SK-N-SH (cell line): ENCODE results near the gene MMP2. TPM values are rescaled to one million over a fixed set of nuclear protein-coding genes. Genes with fewer than 3 reads are reported as not detected.

Source experiments
- CTCF ChIA-PET: fragments of 300-600, 350-600 bp; formaldehyde crosslinking; extraction: SDS; loops from one replicate; lab custom pipeline; 2021; lab: Yijun Ruan, JAX
- POLR2A ChIA-PET: fragments of 350-600 bp; sonication (Branson Sonifier 250); formaldehyde crosslinking; extraction: SDS; loops from one replicate; lab custom pipeline; 2020; ENCODE audit warnings: antibody characterized with exemption, inconsistent platforms; lab: Yijun Ruan, JAX
- DNase-seq: peaks from one replicate; pipeline ENCODE4 v3.0.0; 2012
- H2AFZ ChIP-seq: fragments of 200-600 bp; sonication (generic); 2 replicates; pipeline ENCODE4 v1.8.1; 2016; ENCODE audit warnings: antibody characterized with exemption, mild to moderate bottlenecking, low read depth
- H3F3A ChIP-seq: fragments of 200-600 bp; sonication (generic); replicated peaks from 2 replicates; pipeline ENCODE3; 2016; ENCODE audit warnings: antibody characterized with exemption, mild to moderate bottlenecking; ENCODE audit not compliant: insufficient read depth
- H3K27ac ChIP-seq, 2 experiments: fragments of 200-500 bp in 1 of 2; fragments of 200-600 bp in 1 of 2; sonication (Bioruptor generic) in 1 of 2; sonication (generic), shearing (Covaris generic) in 1 of 2; 2 replicates each; pipeline versions ENCODE4 v1.5.1 to v1.6.1; 2014 to 2016; ENCODE audit warnings: low read depth in 2 of 2, inconsistent platforms in 1 of 2, low read length in 1 of 2, mild to moderate bottlenecking in 1 of 2, mixed read lengths in 1 of 2
- H3K27me3 ChIP-seq: fragments of 200-600 bp; sonication (generic), shearing (Covaris generic); 2 replicates; pipeline ENCODE4 v1.6.1; 2016; ENCODE audit warnings: mixed run types; ENCODE audit not compliant: insufficient read depth
- H3K36me3 ChIP-seq, 2 experiments: fragments of 200-500 bp in 1 of 2; fragments of 200-600 bp in 1 of 2; sonication (Bioruptor generic) in 1 of 2; sonication (generic) in 1 of 2; replicated peaks in 1 of 2; 2 replicates each; pipeline versions ENCODE3 to v1.5.1; 2014 to 2016; ENCODE audit warnings: low read length in 1 of 2, mild to moderate bottlenecking in 1 of 2; ENCODE audit not compliant: insufficient read depth in 2 of 2, control insufficient read depth in 1 of 2
- H3K4me1 ChIP-seq, 2 experiments: fragments of 200-500 bp in 1 of 2; fragments of 200-600 bp in 1 of 2; sonication (Bioruptor generic) in 1 of 2; sonication (generic), shearing (Covaris generic) in 1 of 2; 2 replicates each; pipeline versions ENCODE4 v1.5.1 to v1.6.1; 2014 to 2016; ENCODE audit warnings: low read depth in 1 of 2, low read length in 1 of 2, mixed run types in 1 of 2; ENCODE audit not compliant: insufficient read depth in 2 of 2, control insufficient read depth in 1 of 2
- H3K4me2 ChIP-seq: fragments of 200-600 bp; sonication (generic), shearing (Covaris generic); 2 replicates; pipeline ENCODE4 v1.6.1; 2017; ENCODE audit warnings: mixed run types
- H3K4me3 ChIP-seq, 2 experiments: fragments of 200-500 bp in 1 of 2; fragments of 200-600 bp in 1 of 2; sonication (Bioruptor generic) in 1 of 2; sonication (generic), shearing (Covaris generic) in 1 of 2; 2 replicates each; pipeline versions ENCODE4 v1.5.1 to v1.8.1; 2014 to 2016; ENCODE audit warnings: low read depth in 2 of 2, inconsistent platforms in 1 of 2, low read length in 1 of 2, mild to moderate bottlenecking in 1 of 2, mixed read lengths in 1 of 2, moderate library complexity in 1 of 2
- H3K79me2 ChIP-seq: fragments of 200-600 bp; sonication (generic); 2 replicates; pipeline ENCODE4 v1.8.1; 2017; ENCODE audit warnings: mild to moderate bottlenecking; ENCODE audit not compliant: insufficient read depth
- H3K9ac ChIP-seq: fragments of 200-600 bp; sonication (generic); 2 replicates; pipeline ENCODE4 v1.6.1; 2017; ENCODE audit warnings: mixed run types
- H3K9me2 ChIP-seq: fragments of 200-600 bp; sonication (generic); 2 replicates; pipeline ENCODE4 v1.6.1; 2017; ENCODE audit warnings: mixed run types
- H3K9me3 ChIP-seq: fragments of 200-600 bp; sonication (generic); 2 replicates; pipeline ENCODE4 v1.6.1; 2017; ENCODE audit warnings: mixed run types, mild to moderate bottlenecking, moderate library complexity
- H4K20me1 ChIP-seq: fragments of 200-600 bp; sonication (generic); 2 replicates; pipeline ENCODE4 v1.6.1; 2017; ENCODE audit warnings: mild to moderate bottlenecking, mixed run types; ENCODE audit not compliant: insufficient read depth
- ELF1 ChIP-seq: IDR thresholded peaks from 2 replicates; pipeline ENCODE4 v1.4.0; 2012
- EP300 ChIP-seq, 2 experiments: IDR thresholded peaks; 2 replicates each; pipeline versions ENCODE4 v1.4.0 to v1.6.1; 2012; ENCODE audit warnings: borderline replicate concordance in 1 of 2, low read depth in 1 of 2, low read length in 1 of 2
- EZH2phosphoT487 ChIP-seq: fragments of 200-600 bp; sonication (generic); IDR thresholded peaks from 2 replicates; pipeline ENCODE4 v1.6.1; 2017; ENCODE audit warnings: low read depth, mixed run types, mild to moderate bottlenecking, antibody characterized with exemption, moderate library complexity, borderline replicate concordance
- FOXM1 ChIP-seq: IDR thresholded peaks from 2 replicates; pipeline ENCODE4 v1.4.0; 2012; ENCODE audit warnings: low read depth, mild to moderate bottlenecking
- GABPA ChIP-seq: IDR thresholded peaks from 2 replicates; pipeline ENCODE4 v1.4.0; 2012; ENCODE audit warnings: low read depth, mild to moderate bottlenecking
- NFIC ChIP-seq: IDR thresholded peaks from 2 replicates; pipeline ENCODE4 v1.4.0; 2012; ENCODE audit warnings: borderline replicate concordance
- NRF1 ChIP-seq: IDR thresholded peaks from 2 replicates; pipeline ENCODE4 v1.6.1; 2012; ENCODE audit warnings: low read depth, mild to moderate bottlenecking, low read length
- POLR2AphosphoS5 ChIP-seq: IDR thresholded peaks from 2 replicates; pipeline ENCODE4 v1.6.1; 2012; ENCODE audit warnings: low read depth, low read length
- RFX5 ChIP-seq: IDR thresholded peaks from 2 replicates; pipeline ENCODE4 v1.6.1; 2012; ENCODE audit warnings: mild to moderate bottlenecking, improper control_type of control experiment, low read length
- RXRA ChIP-seq: IDR thresholded peaks from 2 replicates; pipeline ENCODE4 v1.4.0; 2012; ENCODE audit warnings: low read depth, mild to moderate bottlenecking, borderline replicate concordance
- SMC3 ChIP-seq: IDR thresholded peaks from 2 replicates; pipeline ENCODE4 v1.6.1; 2012; ENCODE audit warnings: low read depth, low read length, improper control_type of control experiment
- TAF1 ChIP-seq: IDR thresholded peaks from 2 replicates; pipeline ENCODE4 v1.6.1; 2012; ENCODE audit warnings: low read depth, mild to moderate bottlenecking, low read length, moderate library complexity, borderline replicate concordance
- TCF12 ChIP-seq: IDR thresholded peaks from 2 replicates; pipeline ENCODE4 v1.4.0; 2012
- TEAD4 ChIP-seq: IDR thresholded peaks from 2 replicates; pipeline ENCODE4 v1.4.0; 2012; ENCODE audit warnings: mild to moderate bottlenecking, borderline replicate concordance; ENCODE audit not compliant: insufficient read depth
- YY1 ChIP-seq: IDR thresholded peaks from 2 replicates; pipeline ENCODE4 v1.4.0; 2012; ENCODE audit warnings: low read depth, mild to moderate bottlenecking
- WGBS: methylation state at CpG from one replicate; pipeline ENCODE4 v1.1.6; 2017; ENCODE audit warnings: low lambda C conversion rate; 5-methylcytosine and 5-hydroxymethylcytosine counted together
- polyA plus RNA-seq, 3 experiments: library from polyadenylated mRNA; depleted of rRNA; stranded (reverse); fragments of >200 nt; gene quantifications; 2 replicates each; pipeline ENCODE4 v1.2.3, GENCODE V29; 2012
- TF ChIP-seq, protein P1 (sequence below): IDR thresholded peaks from 2 replicates; pipeline ENCODE4 v1.4.0; 2012; ENCODE audit warnings: low read depth, borderline replicate concordance
- TF ChIP-seq, protein P2 (sequence below): fragments of 150-350 bp; IDR thresholded peaks from 2 replicates; pipeline ENCODE4 v1.6.1; 2016; ENCODE audit warnings: mild to moderate bottlenecking, low read depth, low read length
- TF ChIP-seq, protein P3 (sequence below): IDR thresholded peaks from 2 replicates; pipeline ENCODE4 v1.6.1; 2012; ENCODE audit warnings: mild to moderate bottlenecking, low read depth, low read length, moderate library complexity
- TF ChIP-seq, protein P4 (sequence below): IDR thresholded peaks from 2 replicates; pipeline ENCODE4; 2012

MMP2 gene
- polyA plus RNA-seq, 1 of the 3 experiments (the other 2 are of a cell fraction): 1,101 TPM

DNA sequence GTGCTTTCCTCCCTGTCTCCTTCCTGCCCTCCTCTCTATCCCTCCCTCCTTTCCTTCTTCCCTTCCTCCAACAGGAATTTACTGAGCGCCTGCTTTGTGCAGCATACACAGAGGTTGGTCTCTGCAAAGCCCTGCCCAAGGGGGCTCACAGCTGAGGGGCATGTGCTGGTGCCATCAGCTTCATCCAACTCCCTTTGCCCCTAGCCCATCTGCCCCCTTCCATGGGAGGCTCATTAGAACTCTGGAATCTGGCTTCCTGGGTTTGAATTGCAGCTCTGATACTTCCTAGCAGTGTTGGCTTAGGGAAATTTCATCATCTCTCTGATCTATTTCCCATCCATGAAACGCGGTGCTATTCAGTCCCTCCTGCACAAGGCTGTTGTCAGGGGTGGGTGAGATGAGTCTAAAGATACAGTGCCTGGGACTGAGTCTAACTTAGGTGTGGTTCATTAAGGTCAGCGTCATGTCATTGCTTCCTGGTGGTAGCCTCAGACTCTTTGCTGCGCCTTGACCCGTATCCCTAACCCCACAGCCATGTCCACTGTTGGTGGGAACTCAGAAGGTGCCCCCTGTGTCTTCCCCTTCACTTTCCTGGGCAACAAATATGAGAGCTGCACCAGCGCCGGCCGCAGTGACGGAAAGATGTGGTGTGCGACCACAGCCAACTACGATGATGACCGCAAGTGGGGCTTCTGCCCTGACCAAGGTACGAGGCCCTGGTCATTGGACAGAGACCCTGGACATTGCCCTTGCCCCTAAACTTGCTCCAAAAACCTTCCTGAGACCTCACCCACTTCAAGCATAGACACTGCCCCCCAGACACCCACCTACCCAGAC lies 10.3 kb downstream of the MMP2 start:
- 93% methylated on average over 6 of the region's 14 CpGs for WGBS
- Histone ChIP-seq H3K27ac (peak overlapping the region in 1 of 2 experiments; percentile 91; a peak in 3 of 4 replicates), H3K36me3 (peaks cover 79 to 90% of the 10 kb centered on the region in 2 experiments), H2AFZ (no peak overlapping the region), H3K4me3 (no peak overlapping the region), H3K4me1 (peaks cover 21 to 26% of the 10 kb centered on the region in 2 experiments; a peak in 3 of 4 replicates), H3K4me2 (no peak overlapping the region; the same call in 1 of the 2 replicates), H4K20me1 (no peaks in the 10 kb centered on the region), H3K27me3 (no peaks in the 10 kb centered on the region), H3K9me3 (no peaks in the 10 kb centered on the region), H3K79me2 (peaks cover 35% of the 10 kb centered on the region; the same call in 1 of the 2 replicates), H3F3A (peaks cover 39% of the 10 kb centered on the region), H3K9me2 (no peaks in the 10 kb centered on the region), H3K9ac (no peak overlapping the region)
- CTCF ChIA-PET: interaction anchor here (1.4 to 3.3 kb wide), 3 partner anchors 9 to 24 kb away, joined by 5 to 18 read pairs (median 9); no protein-coding TSS in a partner anchor
- TF ChIP-seq EZH2phosphoT487: no peak
- TF ChIP-seq, protein P1, sequence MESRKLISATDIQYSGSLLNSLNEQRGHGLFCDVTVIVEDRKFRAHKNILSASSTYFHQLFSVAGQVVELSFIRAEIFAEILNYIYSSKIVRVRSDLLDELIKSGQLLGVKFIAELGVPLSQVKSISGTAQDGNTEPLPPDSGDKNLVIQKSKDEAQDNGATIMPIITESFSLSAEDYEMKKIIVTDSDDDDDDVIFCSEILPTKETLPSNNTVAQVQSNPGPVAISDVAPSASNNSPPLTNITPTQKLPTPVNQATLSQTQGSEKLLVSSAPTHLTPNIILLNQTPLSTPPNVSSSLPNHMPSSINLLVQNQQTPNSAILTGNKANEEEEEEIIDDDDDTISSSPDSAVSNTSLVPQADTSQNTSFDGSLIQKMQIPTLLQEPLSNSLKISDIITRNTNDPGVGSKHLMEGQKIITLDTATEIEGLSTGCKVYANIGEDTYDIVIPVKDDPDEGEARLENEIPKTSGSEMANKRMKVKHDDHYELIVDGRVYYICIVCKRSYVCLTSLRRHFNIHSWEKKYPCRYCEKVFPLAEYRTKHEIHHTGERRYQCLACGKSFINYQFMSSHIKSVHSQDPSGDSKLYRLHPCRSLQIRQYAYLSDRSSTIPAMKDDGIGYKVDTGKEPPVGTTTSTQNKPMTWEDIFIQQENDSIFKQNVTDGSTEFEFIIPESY: no peak
- no peak for TF ChIP-seq SMC3
- TF ChIP-seq TEAD4: no peak
- POLR2A ChIA-PET: interaction anchor here (1.1 kb wide), 1 partner anchor 13 kb away, joined by 3 read pairs; no protein-coding TSS in a partner anchor
- DNase-seq: no peak

DNA sequence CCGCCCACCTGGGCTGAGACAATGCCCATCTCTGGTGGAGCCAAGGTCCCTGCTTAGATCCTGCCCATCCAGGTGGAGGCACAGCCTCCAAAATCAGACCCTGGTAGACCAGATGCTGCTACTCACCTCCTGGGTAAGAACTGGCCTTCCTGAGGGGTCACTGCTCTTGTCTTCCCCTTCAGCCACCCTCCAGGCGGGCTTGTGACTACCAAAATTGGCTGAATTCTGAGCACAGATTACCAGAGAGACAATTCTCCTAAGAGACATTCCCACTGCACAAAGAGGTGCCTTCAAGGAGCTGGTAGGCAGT lies 10.9 kb downstream of the MMP2 start:
- H3K4me2 ChIP-seq: no peak overlapping the region
- no peaks in the 10 kb centered on the region for H3K27me3 ChIP-seq
- ChIA-PET CTCF (interaction anchor here (1.4 to 3.3 kb wide), 3 partner anchors 10 to 25 kb away, joined by 3 to 18 read pairs (median 5); no protein-coding TSS in a partner anchor), POLR2A (interaction anchor here (1.1 kb wide), 1 partner anchor 13 kb away, joined by 3 read pairs; no protein-coding TSS in a partner anchor)
- peaks cover 29% of the 10 kb centered on the region; the same call in 1 of the 2 replicates for H3K79me2 ChIP-seq
- H3K4me1 ChIP-seq: peaks cover 26 to 29% of the 10 kb centered on the region in 2 experiments
- no peak overlapping the region for H2AFZ ChIP-seq
- H3K9me2 ChIP-seq: no peaks in the 10 kb centered on the region
- H3K9me3 ChIP-seq: no peaks in the 10 kb centered on the region
- H3F3A ChIP-seq: peaks cover 39% of the 10 kb centered on the region
- 80% methylated on average over 1 of the region's 2 CpGs for WGBS
- DNase-seq: no peak
- H3K27ac ChIP-seq: no peak overlapping the region; a peak in 1 of 4 replicates
- peaks cover 75 to 89% of the 10 kb centered on the region in 2 experiments for H3K36me3 ChIP-seq
- no peaks in the 10 kb centered on the region for H4K20me1 ChIP-seq
- H3K4me3 ChIP-seq: no peak overlapping the region
- H3K9ac ChIP-seq: no peak overlapping the region
- no peak for TF ChIP-seq NRF1
- TF ChIP-seq GABPA: no peak
- TF ChIP-seq TAF1: no peak
- TF ChIP-seq YY1: no peak
- no peak for TF ChIP-seq POLR2AphosphoS5
- TF ChIP-seq FOXM1: no peak
- no peak for TF ChIP-seq TCF12
- TF ChIP-seq RFX5: no peak
- TF ChIP-seq, protein P2, sequence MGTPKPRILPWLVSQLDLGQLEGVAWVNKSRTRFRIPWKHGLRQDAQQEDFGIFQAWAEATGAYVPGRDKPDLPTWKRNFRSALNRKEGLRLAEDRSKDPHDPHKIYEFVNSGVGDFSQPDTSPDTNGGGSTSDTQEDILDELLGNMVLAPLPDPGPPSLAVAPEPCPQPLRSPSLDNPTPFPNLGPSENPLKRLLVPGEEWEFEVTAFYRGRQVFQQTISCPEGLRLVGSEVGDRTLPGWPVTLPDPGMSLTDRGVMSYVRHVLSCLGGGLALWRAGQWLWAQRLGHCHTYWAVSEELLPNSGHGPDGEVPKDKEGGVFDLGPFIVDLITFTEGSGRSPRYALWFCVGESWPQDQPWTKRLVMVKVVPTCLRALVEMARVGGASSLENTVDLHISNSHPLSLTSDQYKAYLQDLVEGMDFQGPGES: no peak
- no peak for TF ChIP-seq RXRA
- TF ChIP-seq NFIC: no peak
- TF ChIP-seq, protein P3, sequence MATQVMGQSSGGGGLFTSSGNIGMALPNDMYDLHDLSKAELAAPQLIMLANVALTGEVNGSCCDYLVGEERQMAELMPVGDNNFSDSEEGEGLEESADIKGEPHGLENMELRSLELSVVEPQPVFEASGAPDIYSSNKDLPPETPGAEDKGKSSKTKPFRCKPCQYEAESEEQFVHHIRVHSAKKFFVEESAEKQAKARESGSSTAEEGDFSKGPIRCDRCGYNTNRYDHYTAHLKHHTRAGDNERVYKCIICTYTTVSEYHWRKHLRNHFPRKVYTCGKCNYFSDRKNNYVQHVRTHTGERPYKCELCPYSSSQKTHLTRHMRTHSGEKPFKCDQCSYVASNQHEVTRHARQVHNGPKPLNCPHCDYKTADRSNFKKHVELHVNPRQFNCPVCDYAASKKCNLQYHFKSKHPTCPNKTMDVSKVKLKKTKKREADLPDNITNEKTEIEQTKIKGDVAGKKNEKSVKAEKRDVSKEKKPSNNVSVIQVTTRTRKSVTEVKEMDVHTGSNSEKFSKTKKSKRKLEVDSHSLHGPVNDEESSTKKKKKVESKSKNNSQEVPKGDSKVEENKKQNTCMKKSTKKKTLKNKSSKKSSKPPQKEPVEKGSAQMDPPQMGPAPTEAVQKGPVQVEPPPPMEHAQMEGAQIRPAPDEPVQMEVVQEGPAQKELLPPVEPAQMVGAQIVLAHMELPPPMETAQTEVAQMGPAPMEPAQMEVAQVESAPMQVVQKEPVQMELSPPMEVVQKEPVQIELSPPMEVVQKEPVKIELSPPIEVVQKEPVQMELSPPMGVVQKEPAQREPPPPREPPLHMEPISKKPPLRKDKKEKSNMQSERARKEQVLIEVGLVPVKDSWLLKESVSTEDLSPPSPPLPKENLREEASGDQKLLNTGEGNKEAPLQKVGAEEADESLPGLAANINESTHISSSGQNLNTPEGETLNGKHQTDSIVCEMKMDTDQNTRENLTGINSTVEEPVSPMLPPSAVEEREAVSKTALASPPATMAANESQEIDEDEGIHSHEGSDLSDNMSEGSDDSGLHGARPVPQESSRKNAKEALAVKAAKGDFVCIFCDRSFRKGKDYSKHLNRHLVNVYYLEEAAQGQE: no peak
- TF ChIP-seq, protein P4, sequence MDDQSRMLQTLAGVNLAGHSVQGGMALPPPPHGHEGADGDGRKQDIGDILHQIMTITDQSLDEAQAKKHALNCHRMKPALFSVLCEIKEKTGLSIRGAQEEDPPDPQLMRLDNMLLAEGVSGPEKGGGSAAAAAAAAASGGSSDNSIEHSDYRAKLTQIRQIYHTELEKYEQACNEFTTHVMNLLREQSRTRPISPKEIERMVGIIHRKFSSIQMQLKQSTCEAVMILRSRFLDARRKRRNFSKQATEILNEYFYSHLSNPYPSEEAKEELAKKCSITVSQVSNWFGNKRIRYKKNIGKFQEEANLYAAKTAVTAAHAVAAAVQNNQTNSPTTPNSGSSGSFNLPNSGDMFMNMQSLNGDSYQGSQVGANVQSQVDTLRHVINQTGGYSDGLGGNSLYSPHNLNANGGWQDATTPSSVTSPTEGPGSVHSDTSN: no peak
- no peak for TF ChIP-seq EP300 (IDR thresholded peaks at IDR 0.05; ENCODE audit: borderline replicate concordance in 1 of 2, low read depth in 1 of 2, low read length in 1 of 2)
- no peak for TF ChIP-seq SMC3
- TF ChIP-seq ELF1: no peak
